Mucosa of rectum (tissue), 2 donors: ENCODE data around the gene PAM.
A peak's percentile ranks its signal among the peaks of the same experiment; 100 is the strongest.

Experiments used
- H3K27ac ChIP-seq, 2 donors: one replicate each; pipeline ENCODE4 v1.7.0; 2013; ENCODE audit warnings: inconsistent platforms in 2 of 2, low read depth in 2 of 2, low read length in 2 of 2
- H3K27me3 ChIP-seq, 2 donors: one replicate each; pipeline ENCODE4 v1.7.0; 2013; ENCODE audit warnings: low read length in 2 of 2; ENCODE audit not compliant: control insufficient read depth in 2 of 2, insufficient read depth in 2 of 2
- H3K36me3 ChIP-seq, 2 donors: one replicate each; pipeline ENCODE4 v1.7.0; 2013; ENCODE audit warnings: low read length in 2 of 2; ENCODE audit not compliant: control insufficient read depth in 2 of 2, insufficient read depth in 2 of 2
- H3K4me1 ChIP-seq, 2 donors: one replicate each; pipeline ENCODE4 v1.7.0; 2013; ENCODE audit warnings: low read length in 2 of 2, mild to moderate bottlenecking in 1 of 2; ENCODE audit not compliant: control insufficient read depth in 2 of 2, insufficient read depth in 2 of 2
- H3K4me3 ChIP-seq, 2 donors: one replicate each; pipeline ENCODE4 v1.7.0; 2013; ENCODE audit warnings: low read length in 2 of 2
- H3K9ac ChIP-seq, 2 donors: one replicate each; pipeline ENCODE4 v1.7.0; 2013; ENCODE audit warnings: low read length in 2 of 2, low read depth in 1 of 2, mild to moderate bottlenecking in 1 of 2
- H3K9me3 ChIP-seq, 2 donors: one replicate each; pipeline ENCODE4 v1.7.0; 2013; ENCODE audit warnings: low read length in 2 of 2; ENCODE audit not compliant: control insufficient read depth in 2 of 2
- donor health status: healthy.
- donor health status: Normal muscosa, but diverticular disease.

PAM gene

DNA sequence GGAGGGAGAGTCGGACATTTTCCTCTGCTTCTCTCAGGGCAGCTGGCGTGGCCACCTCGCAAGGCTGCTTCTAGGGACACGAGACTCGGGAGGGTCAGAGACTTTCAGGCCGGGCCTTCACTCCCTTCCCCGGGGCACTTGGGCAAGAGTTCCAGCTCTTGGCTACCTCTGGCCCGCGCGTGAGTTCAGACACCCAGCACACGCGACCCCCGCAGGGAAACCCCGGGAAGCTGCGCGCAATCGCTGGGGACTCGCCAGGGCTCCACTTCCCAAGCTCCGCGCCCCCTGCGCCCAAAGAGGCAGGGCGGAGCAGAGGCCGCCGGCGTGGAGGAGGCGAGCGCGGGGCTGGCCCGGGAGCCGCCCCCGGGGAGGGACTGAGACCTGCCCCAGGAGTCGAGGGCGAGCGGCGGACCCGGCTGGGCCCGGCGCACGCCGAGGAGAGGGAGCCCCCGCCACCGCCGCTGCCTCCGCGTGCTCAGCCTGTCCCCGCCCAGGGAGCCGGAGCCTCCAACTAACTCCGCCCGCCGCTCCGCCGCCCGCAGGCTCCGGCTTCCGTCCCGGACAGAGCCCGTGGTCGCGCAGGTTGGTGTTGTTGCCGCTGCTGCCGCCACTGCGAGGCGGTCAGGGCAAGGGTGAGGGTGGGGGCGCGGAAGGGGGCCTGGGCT lies at the start of gene PAM:
Gene PAM, plus strand, starts transcription at position 539 of the 665 bp plus-strand sequence. CDS start 110,891 bp downstream, outside the sequence.
- no peaks in the 10 kb centered on the region for H3K36me3 ChIP-seq
- peak within 1 kb of the TSS; percentile 68 to 86 for H3K9ac ChIP-seq
- H3K27me3 ChIP-seq, result peaks cover 8% of the 10 kb centered on the region in 2 donors
- no peaks in the 10 kb centered on the region for H3K9me3 ChIP-seq
- H3K4me1 ChIP-seq, result peaks cover 7 to 14% of the 10 kb centered on the region in 2 donors
- H3K4me3 ChIP-seq, result peak within 1 kb of the TSS; percentile 90 to 92
- peak within 1 kb of the TSS; percentile 52 to 63 for H3K27ac ChIP-seq

DNA sequence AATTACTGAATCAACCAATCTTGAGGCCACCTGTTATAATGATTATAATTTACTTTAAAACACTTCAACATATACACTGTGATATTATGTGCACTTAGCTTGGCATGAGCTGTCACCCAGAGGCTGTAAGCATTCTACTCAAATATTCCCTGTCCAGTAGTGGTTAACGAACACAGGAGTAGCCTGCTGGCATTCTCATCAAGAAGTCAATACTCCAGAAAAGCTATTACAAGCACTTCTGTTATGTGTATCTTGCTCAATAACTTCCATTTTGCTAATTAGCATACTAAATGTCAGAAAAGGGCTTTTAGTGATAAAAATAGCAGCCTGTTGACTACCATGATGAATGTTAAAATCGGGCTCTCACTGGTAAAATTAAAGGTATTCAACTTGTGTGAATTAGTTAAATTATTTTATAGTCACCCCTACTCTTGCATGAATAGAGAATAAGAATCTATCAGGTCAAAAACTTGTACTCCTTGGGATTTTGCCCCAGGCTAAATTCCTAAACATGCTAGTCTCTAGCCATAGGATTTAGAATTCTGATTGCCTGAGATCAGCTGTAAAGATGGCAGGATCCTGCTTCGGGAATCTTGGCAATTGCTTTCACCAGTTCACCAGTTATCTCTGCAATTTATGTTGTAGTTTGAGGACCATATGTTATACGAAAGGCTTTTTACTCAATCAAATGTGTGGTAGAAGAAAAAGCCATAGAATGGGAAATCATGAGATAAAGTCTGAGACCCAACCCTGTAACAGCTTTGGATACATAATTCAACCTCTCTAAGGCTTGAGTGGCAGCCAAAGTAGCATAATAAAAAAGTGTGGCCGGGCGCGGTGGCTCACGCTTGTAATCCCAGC lies 43.4 kb upstream of the PAM start:
- no peak overlapping the region for H3K9ac ChIP-seq
- H3K27ac ChIP-seq, result no peak overlapping the region
- H3K36me3 ChIP-seq, result no peaks in the 10 kb centered on the region
- H3K27me3 ChIP-seq, result no peaks in the 10 kb centered on the region
- no peaks in the 10 kb centered on the region for H3K9me3 ChIP-seq
- H3K4me1 ChIP-seq, result no peaks in the 10 kb centered on the region
- no peak overlapping the region for H3K4me3 ChIP-seq

DNA sequence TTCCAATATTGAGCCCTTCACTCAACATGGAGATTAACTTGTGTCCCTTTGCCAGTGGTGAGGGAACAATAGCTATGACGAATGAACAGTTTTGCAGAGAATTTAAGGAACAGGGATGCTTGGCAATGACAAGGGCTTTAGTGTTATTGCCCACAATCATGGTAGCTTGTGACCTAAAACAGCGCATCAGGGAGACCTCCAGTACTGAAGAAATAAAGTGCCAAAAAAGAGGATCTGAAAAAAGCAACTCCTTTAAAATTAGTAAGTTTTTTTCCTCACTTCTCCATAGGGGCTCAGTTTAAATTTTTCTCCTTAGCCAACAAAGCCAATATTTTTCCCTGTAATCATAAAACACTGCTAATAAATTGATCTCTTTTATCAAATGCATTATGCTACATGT lies 41.8 kb upstream of the PAM start:
- Histone ChIP-seq H3K27me3 (no peaks in the 10 kb centered on the region), H3K9ac (no peak overlapping the region), H3K9me3 (no peaks in the 10 kb centered on the region), H3K4me3 (no peak overlapping the region), H3K4me1 (no peaks in the 10 kb centered on the region), H3K27ac (no peak overlapping the region), H3K36me3 (no peaks in the 10 kb centered on the region)

DNA sequence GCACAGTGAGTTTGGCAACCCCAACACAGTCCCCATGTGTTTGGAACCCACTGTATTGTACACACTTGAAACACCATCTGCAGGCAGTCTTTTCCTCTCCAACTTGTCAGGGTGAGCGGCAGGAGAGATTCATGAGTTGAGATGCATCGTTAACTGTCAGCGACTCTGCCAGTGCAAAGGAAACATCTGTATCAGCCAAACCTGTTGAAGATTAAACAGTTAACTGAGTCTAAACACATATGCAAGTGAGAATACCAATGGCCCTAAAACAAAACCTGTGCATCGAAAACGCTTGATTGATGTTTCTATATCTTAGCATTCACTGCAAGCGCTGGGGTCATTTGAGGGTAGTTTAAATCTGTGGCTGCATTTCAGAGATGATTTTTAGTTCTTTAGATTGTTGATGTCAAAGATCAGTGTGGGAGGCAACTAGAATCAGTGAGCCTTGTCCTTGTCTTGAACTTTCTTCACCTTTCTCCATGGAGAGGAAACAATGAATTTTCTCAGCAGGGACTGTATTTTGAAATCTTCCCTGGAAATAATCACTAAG lies 41.3 kb upstream of the PAM start:
- Histone ChIP-seq H3K9ac (no peak overlapping the region), H3K4me1 (no peaks in the 10 kb centered on the region), H3K27me3 (no peaks in the 10 kb centered on the region), H3K9me3 (no peaks in the 10 kb centered on the region), H3K27ac (no peak overlapping the region), H3K4me3 (no peak overlapping the region), H3K36me3 (no peaks in the 10 kb centered on the region)

DNA sequence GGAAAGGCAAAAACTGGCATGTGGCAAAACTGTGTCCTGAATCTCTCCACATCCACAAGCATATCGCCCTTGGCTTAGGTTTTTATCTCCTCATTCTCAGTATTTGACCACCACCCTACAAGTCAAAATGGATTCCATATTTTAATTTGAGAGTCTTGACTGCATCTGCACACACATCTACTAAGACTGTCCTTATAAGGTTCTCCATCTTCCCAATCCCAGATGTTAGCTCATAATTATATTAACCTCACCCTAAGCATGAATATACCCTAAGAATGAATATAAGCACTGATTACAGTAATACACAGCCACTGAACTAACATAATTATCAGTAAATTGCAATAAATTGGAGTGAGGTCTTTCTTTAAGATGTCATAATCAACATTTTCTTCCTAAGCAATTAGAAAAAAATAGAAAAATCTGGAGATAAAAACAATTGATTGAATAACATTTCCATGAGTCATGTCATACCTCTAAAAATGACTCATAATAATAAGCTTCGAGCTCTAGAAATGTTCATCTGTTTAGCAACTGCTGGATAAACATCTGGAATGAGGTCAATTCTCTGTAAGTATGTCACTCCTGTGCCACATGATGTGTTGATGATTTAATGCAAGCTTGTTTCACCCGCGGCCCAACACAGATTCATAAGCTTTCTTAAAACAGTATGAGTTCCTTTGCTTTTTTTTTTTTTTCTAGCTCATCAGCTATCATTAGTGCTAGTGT lies 39.9 kb upstream of the PAM start:
- Histone ChIP-seq H3K4me1 (no peaks in the 10 kb centered on the region), H3K27ac (no peak overlapping the region), H3K9ac (no peak overlapping the region), H3K4me3 (no peak overlapping the region), H3K36me3 (no peaks in the 10 kb centered on the region), H3K9me3 (no peaks in the 10 kb centered on the region), H3K27me3 (no peaks in the 10 kb centered on the region)

DNA sequence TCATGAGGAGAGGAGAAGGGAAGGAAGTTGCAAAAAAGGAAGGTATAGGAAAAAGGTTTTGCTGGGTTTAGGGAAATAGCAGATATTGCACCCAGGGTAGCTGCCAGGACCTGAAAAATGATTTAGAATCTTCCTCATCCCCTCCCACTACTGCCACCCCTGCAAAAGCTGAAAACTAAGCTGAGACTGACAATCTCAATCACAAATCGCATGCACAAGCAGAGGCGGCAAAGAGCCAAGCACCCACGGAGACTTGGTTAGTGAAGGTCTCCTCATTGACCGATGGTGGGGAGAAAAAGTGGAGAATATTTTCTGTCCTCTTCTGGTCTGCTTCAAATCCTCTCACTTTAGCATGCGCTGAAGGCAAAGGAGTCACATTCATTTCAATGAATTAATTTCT lies 39.1 kb upstream of the PAM start:
- H3K4me1 ChIP-seq, result no peaks in the 10 kb centered on the region
- H3K4me3 ChIP-seq, result no peak overlapping the region
- no peaks in the 10 kb centered on the region for H3K9me3 ChIP-seq

DNA sequence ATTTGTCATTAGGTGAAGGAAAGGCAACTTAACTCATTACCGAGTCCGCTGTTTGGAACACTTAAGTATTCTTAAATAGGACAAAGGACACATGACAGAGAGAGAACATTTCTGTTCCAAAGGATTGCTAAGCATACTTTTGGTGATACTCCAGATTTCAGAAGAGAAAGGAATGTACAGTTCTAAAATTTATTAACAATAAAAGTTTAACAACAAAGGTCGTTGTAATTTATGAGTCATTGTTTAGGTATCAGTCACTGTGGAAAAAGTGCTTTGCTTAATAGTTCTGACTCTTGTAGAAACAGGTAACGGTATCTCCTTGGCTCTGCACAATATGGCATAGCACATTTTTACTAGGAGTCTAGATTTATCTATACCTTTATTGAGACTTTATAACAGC lies 36.3 kb upstream of the PAM start:
- Histone ChIP-seq H3K4me3 (no peak overlapping the region), H3K9me3 (no peaks in the 10 kb centered on the region)

More for the DNA sequence above, 39.1 kb upstream of the PAM start:
- H3K27ac ChIP-seq, result no peak overlapping the region
- no peak overlapping the region for H3K9ac ChIP-seq
- no peaks in the 10 kb centered on the region for H3K27me3 ChIP-seq
- H3K36me3 ChIP-seq, result no peaks in the 10 kb centered on the region

DNA sequence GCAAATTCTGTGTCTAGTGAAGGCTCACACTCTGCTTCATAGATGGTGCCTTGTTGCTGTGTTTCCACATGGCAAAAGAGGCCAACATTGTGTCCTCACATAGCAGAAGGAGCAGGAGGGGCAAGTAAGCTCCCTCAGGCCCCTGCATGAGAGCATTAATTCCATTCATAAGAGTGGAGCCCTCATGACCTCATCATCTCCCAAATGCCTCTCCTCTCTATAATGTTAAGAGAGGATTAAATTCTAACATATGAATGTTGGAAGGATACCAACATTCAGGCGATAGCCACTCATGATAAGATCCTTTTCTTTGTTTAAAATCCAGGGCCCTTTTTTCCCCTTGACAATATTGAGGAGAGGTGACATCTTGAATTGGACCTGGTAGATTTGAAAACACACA lies 35.2 kb upstream of the PAM start:
- Histone ChIP-seq H3K36me3 (no peaks in the 10 kb centered on the region), H3K9me3 (no peaks in the 10 kb centered on the region), H3K4me1 (no peaks in the 10 kb centered on the region), H3K27ac (no peak overlapping the region), H3K4me3 (no peak overlapping the region), H3K27me3 (no peaks in the 10 kb centered on the region), H3K9ac (no peak overlapping the region)

More for the DNA sequence above, 36.3 kb upstream of the PAM start:
- Histone ChIP-seq H3K9ac (no peak overlapping the region), H3K27ac (no peak overlapping the region), H3K4me1 (no peaks in the 10 kb centered on the region), H3K27me3 (no peaks in the 10 kb centered on the region), H3K36me3 (no peaks in the 10 kb centered on the region)

DNA sequence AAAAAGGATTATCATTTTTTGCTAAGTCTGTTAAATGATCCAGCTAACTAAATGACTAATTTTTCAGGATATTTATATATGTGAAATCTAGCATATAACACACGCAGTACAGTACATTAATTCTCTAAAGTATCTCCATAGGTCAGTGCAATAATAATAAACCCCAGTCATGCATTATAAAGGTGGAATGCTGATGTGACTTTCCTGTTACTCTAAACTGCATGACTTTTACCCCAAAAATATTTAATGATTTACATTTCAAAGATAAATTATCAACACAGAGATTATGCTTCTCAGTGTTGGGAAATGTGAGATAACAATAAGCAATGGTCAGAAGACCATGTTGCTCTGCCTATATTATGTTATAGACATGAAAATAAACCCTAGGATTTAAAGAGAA lies 34.1 kb upstream of the PAM start:
- Histone ChIP-seq H3K4me1 (no peaks in the 10 kb centered on the region), H3K4me3 (no peak overlapping the region), H3K9me3 (no peaks in the 10 kb centered on the region), H3K9ac (no peak overlapping the region), H3K27ac (no peak overlapping the region), H3K27me3 (no peaks in the 10 kb centered on the region), H3K36me3 (no peaks in the 10 kb centered on the region)

DNA sequence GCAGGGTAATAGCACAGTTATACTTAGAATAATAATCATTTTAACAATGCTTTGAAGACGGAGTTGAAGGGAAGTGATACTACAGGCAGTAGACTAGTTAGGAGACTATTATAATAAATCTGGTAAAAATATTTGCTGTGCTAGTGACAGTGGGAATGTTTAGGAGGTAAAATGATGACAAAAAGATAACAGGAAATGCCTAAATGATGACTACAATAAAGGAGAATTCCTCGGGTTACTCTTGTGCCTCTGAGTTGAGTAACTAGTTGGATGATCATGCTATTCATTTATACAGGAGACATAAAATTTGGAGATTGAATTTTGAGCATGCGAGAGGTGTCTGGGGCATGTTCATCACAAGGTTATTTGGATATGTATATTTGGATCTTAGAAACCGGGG lies 32.2 kb upstream of the PAM start:
- Histone ChIP-seq H3K9ac (no peak overlapping the region), H3K4me3 (no peak overlapping the region), H3K27me3 (no peaks in the 10 kb centered on the region), H3K36me3 (no peaks in the 10 kb centered on the region), H3K4me1 (no peaks in the 10 kb centered on the region), H3K9me3 (no peaks in the 10 kb centered on the region), H3K27ac (no peak overlapping the region)
